Esophagus squamous epithelium (tissue), 4 donors: ENCODE results near the gene CPT1A.

ENCODE experiments used
- CTCF ChIP-seq, 6 experiments: fragments of 450-650 bp in 4 of 6; fragments of 200-600 bp in 2 of 6; sonication (generic) in 2 of 6; IDR thresholded peaks; one replicate each; pipeline ENCODE4 v1.5.1; 2016 to 2019; ENCODE audit warnings: antibody characterized with exemption in 6 of 6, mild to moderate bottlenecking in 4 of 6, moderate library complexity in 4 of 6
- POLR2A ChIP-seq, 4 donors: fragments of 450-650 bp; IDR thresholded peaks; one replicate each; pipeline ENCODE4 v1.6.1; 2017; ENCODE audit warnings: antibody characterized with exemption in 4 of 4, mild to moderate bottlenecking in 4 of 4, moderate library complexity in 3 of 4

- TF ChIP-seq CTCF (IDR thresholded peaks at IDR 0.05), result no peak
- no peak for TF ChIP-seq POLR2A (IDR thresholded peaks at IDR 0.05)
These were observed 20.7 kb upstream of the CPT1A start for GRCh38 chr11:68862421-68862820.
